GM18498 (cell line): ENCODE results near the gene ATP1A2.

Source experiments
- ATAC-seq: cut with Tn5 transposase; IDR thresholded peaks from one replicate; pipeline ENCODE4 v1.9.1; 2021; ENCODE audit warnings: mild to moderate bottlenecking, moderate library complexity; ENCODE audit not compliant: unreplicated experiment

Gene ATP1A2

GRCh38 chr1:160168609-160169369, 53.2 kb downstream of the ATP1A2 start:
- ATAC-seq: no peak

GRCh38 chr1:160169553-160170399, 54.2 kb downstream of the ATP1A2 start:
- ATAC-seq: no peak

GRCh38 chr1:160171354-160171753, 55.8 kb downstream of the ATP1A2 start:
- no peak for ATAC-seq

- ATAC-seq: no peak
These were observed 56.4 kb downstream of the ATP1A2 start for GRCh38 chr1:160171980-160172379.

- ATAC-seq: no peak
These were observed 61.7 kb downstream of the ATP1A2 start for GRCh38 chr1:160177231-160177630.

- no peak for ATAC-seq
These were observed 62.1 kb downstream of the ATP1A2 start for GRCh38 chr1:160177667-160178066.

- ATAC-seq: no peak
These were observed 63.2 kb downstream of the ATP1A2 start for GRCh38 chr1:160178731-160179130.

- no peak for ATAC-seq
These were observed 63.8 kb downstream of the ATP1A2 start for GRCh38 chr1:160179336-160179735.

GRCh38 chr1:160186246-160186645, 70.7 kb downstream of the ATP1A2 start:
- ATAC-seq: no peak

GRCh38 chr1:160186729-160187128, 71.2 kb downstream of the ATP1A2 start:
- no peak for ATAC-seq

GRCh38 chr1:160187407-160187806, 71.8 kb downstream of the ATP1A2 start:
- no peak for ATAC-seq

GRCh38 chr1:160188341-160188740, 72.8 kb downstream of the ATP1A2 start:
- ATAC-seq: no peak

GRCh38 chr1:160189649-160190625, 74.4 kb downstream of the ATP1A2 start, which contains the start of gene CASQ1:
Gene CASQ1 (plus strand): TSS chr1:160190575. CDS start chr1:160190752, 177 bp downstream.
- ATAC-seq: no peak

- ATAC-seq: no peak
These were observed 76.2 kb downstream of the ATP1A2 start for GRCh38 chr1:160191756-160192155.

GRCh38 chr1:160192234-160192633, 76.7 kb downstream of the ATP1A2 start:
- no peak for ATAC-seq
